Peyer's patch (tissue), 4 donors: Measurements from ENCODE around the gene KLHL3. TPM values are rescaled to one million over a fixed set of nuclear protein-coding genes. Genes with fewer than 3 reads are reported as not detected.
"Not testable (repeated sequence)": the region's sequence is repeated elsewhere in the genome, so short reads cannot be mapped to it uniquely, and the experiment has no call there.

ENCODE experiments used
- DNase-seq, 3 donors: peaks; one replicate each; pipeline ENCODE4 v3.0.0-alpha.2; 2017 to 2019
- H3K27ac ChIP-seq, 4 donors: fragments of 200-600 bp; sonication (generic); one replicate each; pipeline ENCODE4 v1.5.1; 2016 to 2019
- H3K27me3 ChIP-seq, 2 donors: fragments of 200-600 bp; sonication (generic); one replicate each; pipeline ENCODE4 v1.5.1; 2019
- H3K36me3 ChIP-seq, 3 donors: fragments of 200-600 bp; sonication (generic); one replicate each; pipeline ENCODE4 v1.5.1; 2016 to 2019
- H3K4me1 ChIP-seq, 4 donors: fragments of 200-600 bp; sonication (generic); one replicate each; pipeline ENCODE4 v1.5.1; 2016 to 2019
- H3K4me3 ChIP-seq, 4 donors: fragments of 200-600 bp; sonication (generic); 1 replicate in 3 of 4; 2 replicates in 1 of 4; pipeline ENCODE4 v1.5.1; 2016 to 2019; ENCODE audit warnings: mild to moderate bottlenecking in 1 of 4
- H3K9me3 ChIP-seq, 4 donors: fragments of 200-600 bp; sonication (generic); one replicate each; pipeline ENCODE4 v1.5.1; 2016 to 2019; ENCODE audit warnings: mild to moderate bottlenecking in 1 of 4
- CTCF ChIP-seq, 6 experiments: fragments of 450-650 bp in 4 of 6; fragments of 200-600 bp in 2 of 6; sonication (generic) in 1 of 6; IDR thresholded peaks; one replicate each; pipeline ENCODE4 v1.5.1; 2017 to 2019; ENCODE audit warnings: antibody characterized with exemption in 6 of 6, mild to moderate bottlenecking in 3 of 6, moderate library complexity in 1 of 6
- POLR2A ChIP-seq, 2 donors: fragments of 450-650 bp; IDR thresholded peaks; one replicate each; pipeline ENCODE4 v1.5.1; 2017; ENCODE audit warnings: antibody characterized with exemption in 2 of 2, mild to moderate bottlenecking in 2 of 2, moderate library complexity in 2 of 2
- total RNA-seq, 4 donors: library from RNA; depleted of rRNA; stranded (reverse); fragments of >200 nt; gene quantifications; one replicate each; pipeline ENCODE4 v1.1.0, GENCODE V29; 2016

KLHL3 gene
- total RNA-seq, 4 donors from 2014 or later: 5.0 to 9.5 (median 6.3) TPM

DNA sequence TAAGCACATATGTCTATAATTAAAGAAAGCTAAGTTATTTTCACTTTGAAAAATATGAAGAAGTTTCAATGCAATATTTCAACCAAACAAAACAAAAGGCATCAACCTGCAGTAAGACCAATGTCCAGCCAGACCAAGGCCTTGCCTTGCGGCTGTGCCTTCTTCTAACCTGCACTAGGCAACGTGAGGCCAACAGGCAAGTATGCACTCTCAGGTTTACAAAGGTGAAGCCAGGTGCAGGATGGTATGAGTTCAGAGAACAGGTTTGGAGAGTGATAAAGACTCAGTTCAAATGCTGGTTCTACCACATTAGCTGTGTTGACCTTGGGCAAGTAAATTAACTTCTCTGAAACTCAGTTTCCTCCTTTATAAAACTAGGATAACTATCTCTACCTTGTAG lies 79.3 kb downstream of the KLHL3 start:
- Histone ChIP-seq H3K4me3 (no peak overlapping the region), H3K9me3 (no peaks in the 10 kb centered on the region), H3K27me3 (no peaks in the 10 kb centered on the region), H3K4me1 (no peaks in the 10 kb centered on the region), H3K27ac (no peak overlapping the region), H3K36me3 (no peaks in the 10 kb centered on the region)
- DNase-seq: no peak
- TF ChIP-seq POLR2A (IDR thresholded peaks at IDR 0.05): no peak
- no peak for TF ChIP-seq CTCF (IDR thresholded peaks at IDR 0.05)

- Histone ChIP-seq H3K4me3 (no peak overlapping the region), H3K27me3 (no peaks in the 10 kb centered on the region), H3K9me3 (no peaks in the 10 kb centered on the region), H3K4me1 (no peaks in the 10 kb centered on the region), H3K36me3 (no peaks in the 10 kb centered on the region), H3K27ac (no peak overlapping the region)
- DNase-seq: no peak
- TF ChIP-seq CTCF (IDR thresholded peaks at IDR 0.05) (no peak), POLR2A (IDR thresholded peaks at IDR 0.05) (no peak)
Observed at GRCh38 chr5:137651022-137651421, 84.9 kb downstream of the KLHL3 start.

DNA sequence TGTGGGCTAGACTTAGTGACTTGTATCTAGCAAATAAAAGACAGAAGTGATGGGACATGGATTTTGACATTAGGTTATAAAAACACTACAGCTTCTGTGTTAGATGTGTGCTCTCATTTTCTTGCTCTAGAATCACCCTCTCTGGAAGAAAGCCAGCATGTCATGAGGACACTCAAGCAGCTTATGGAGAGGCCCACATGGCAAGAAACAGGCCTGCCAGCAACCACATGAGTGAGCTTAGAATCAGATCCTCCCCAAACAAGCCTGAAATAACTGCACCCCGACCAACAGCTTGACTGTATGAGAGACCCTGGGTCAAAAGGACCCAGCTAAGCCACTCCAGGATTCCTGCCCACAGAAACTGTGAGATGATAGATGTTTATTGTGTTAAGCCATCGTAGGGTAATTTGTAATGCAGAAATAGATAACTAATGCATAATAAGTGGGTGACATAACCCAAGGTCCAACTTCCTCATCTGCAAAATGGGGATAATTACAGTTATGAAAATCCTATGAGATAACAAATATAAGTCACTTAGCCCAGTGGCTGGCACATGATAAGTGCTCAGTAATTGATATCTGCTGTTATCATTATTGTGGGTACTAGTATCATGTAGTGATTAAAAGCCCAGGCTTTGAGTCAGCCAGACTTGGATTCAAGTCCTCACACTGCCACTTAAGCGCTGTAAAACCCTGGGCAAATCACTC lies 86.5 kb downstream of the KLHL3 start:
- H3K9me3 ChIP-seq: no peaks in the 10 kb centered on the region
- H3K4me1 ChIP-seq: no peaks in the 10 kb centered on the region
- H3K4me3 ChIP-seq: no peak overlapping the region
- H3K27me3 ChIP-seq: no peaks in the 10 kb centered on the region
- H3K36me3 ChIP-seq: no peaks in the 10 kb centered on the region
- DNase-seq: no peak
- H3K27ac ChIP-seq: no peak overlapping the region
- TF ChIP-seq CTCF (IDR thresholded peaks at IDR 0.05): no peak
- TF ChIP-seq POLR2A (IDR thresholded peaks at IDR 0.05): no peak

GRCh38 chr5:137648361-137648760 lies 87.5 kb downstream of the KLHL3 start:
- no peak overlapping the region for H3K4me3 ChIP-seq
- DNase-seq: no peak
- no peak overlapping the region for H3K27ac ChIP-seq
- H3K27me3 ChIP-seq: no peaks in the 10 kb centered on the region
- TF ChIP-seq POLR2A (IDR thresholded peaks at IDR 0.05) (no peak), CTCF (IDR thresholded peaks at IDR 0.05) (no peak)
- no peaks in the 10 kb centered on the region for H3K4me1 ChIP-seq
- no peaks in the 10 kb centered on the region for H3K9me3 ChIP-seq
- H3K36me3 ChIP-seq: no peaks in the 10 kb centered on the region

GRCh38 chr5:137647401-137647800 lies 88.5 kb downstream of the KLHL3 start:
- Histone ChIP-seq H3K4me3 (no peak overlapping the region), H3K4me1 (no peaks in the 10 kb centered on the region), H3K36me3 (no peaks in the 10 kb centered on the region), H3K27ac (no peak overlapping the region), H3K9me3 (no peaks in the 10 kb centered on the region), H3K27me3 (no peaks in the 10 kb centered on the region)
- TF ChIP-seq POLR2A (IDR thresholded peaks at IDR 0.05): no peak
- no peak for TF ChIP-seq CTCF (IDR thresholded peaks at IDR 0.05)
- no peak for DNase-seq

DNA sequence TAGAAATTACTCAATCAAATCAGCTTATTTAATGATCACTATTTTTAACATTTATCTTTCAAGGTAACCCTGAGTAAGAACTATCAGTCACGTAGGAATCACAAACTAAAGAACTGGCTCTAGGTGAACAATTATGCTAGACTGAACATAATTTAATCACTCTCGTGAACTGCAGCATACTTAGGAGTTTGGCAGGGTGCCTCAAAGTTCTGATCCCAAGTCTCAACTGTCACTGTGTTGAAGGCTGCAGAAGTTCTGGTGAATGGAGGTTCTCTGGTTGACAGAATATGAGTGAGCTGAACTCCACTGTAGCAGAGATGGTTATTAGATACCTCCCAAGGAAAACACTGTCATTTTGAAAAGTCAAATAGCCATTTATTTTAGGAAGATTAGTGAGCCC lies 89.1 kb downstream of the KLHL3 start:
- no peak for TF ChIP-seq POLR2A (IDR thresholded peaks at IDR 0.05)
- TF ChIP-seq CTCF (IDR thresholded peaks at IDR 0.05): no peak
- Histone ChIP-seq H3K4me1 (no peaks in the 10 kb centered on the region), H3K4me3 (no peak overlapping the region), H3K27ac (no peak overlapping the region), H3K27me3 (no peaks in the 10 kb centered on the region), H3K36me3 (no peaks in the 10 kb centered on the region), H3K9me3 (no peaks in the 10 kb centered on the region)
- DNase-seq: no peak

GRCh38 chr5:137643081-137643480 lies 92.8 kb downstream of the KLHL3 start:
- not testable (repeated sequence) for H3K36me3 ChIP-seq, H3K4me1 ChIP-seq, H3K27ac ChIP-seq, H3K4me3 ChIP-seq, H3K9me3 ChIP-seq, DNase-seq, H3K27me3 ChIP-seq
